Left lung (tissue), 10 donors: ENCODE results near the gene ATP9A. TPM values are rescaled to one million over a fixed set of nuclear protein-coding genes. Genes with fewer than 3 reads are reported as not detected.
A peak's percentile ranks its signal among the peaks of the same experiment; 100 is the strongest.

ENCODE experiments used
- ATAC-seq: fragments of 200-7000 bp; cut with Tn5 transposase; one replicate; pipeline ENCODE4 v1.9.1; 2020; ENCODE audit warnings: moderate library complexity
- DNase-seq, 4 donors: peaks; one replicate each; pipeline ENCODE4 v3.0.0-alpha.2; 2013 to 2020
- H3K27ac ChIP-seq, 2 donors: fragments of 200-600 bp; sonication (generic) in 1 of 2; one replicate each; pipeline versions ENCODE4 v1.5.0 to v1.8.0; 2020 to 2021
- H3K27me3 ChIP-seq, 2 donors: fragments of 200-600 bp; sonication (generic) in 1 of 2; one replicate each; pipeline versions ENCODE4 v1.5.0 to v1.8.0; 2020 to 2021
- H3K36me3 ChIP-seq, 2 donors: fragments of 200-600 bp; sonication (generic) in 1 of 2; one replicate each; pipeline versions ENCODE4 v1.5.0 to v1.8.0; 2020 to 2021
- H3K4me1 ChIP-seq, 2 donors: fragments of 200-600 bp; one replicate each; pipeline ENCODE4 v1.8.0; 2021
- H3K4me3 ChIP-seq, 2 donors: fragments of 200-600 bp; sonication (generic) in 1 of 2; one replicate each; pipeline versions ENCODE4 v1.5.0 to v1.8.0; 2020 to 2021; ENCODE audit warnings: mild to moderate bottlenecking in 1 of 2
- H3K9me3 ChIP-seq, 2 donors: fragments of 200-600 bp; sonication (generic) in 1 of 2; one replicate each; pipeline versions ENCODE4 v1.5.0 to v1.8.0; 2020 to 2021
- CTCF ChIP-seq, 2 donors: fragments of 200-600 bp; sonication (generic) in 1 of 2; IDR thresholded peaks; one replicate each; pipeline versions ENCODE4 v1.5.0 to v1.8.0; 2021; ENCODE audit warnings: antibody characterized with exemption in 2 of 2
- intact Hi-C, 2 donors: fragments of 100-400 bp; cut with DNase I; formaldehyde crosslinking; loops; one replicate each; pipeline versions ENCODE4 v1.11.2 to v1.14.2; 2022
- polyA plus RNA-seq, 6 donors: library from polyadenylated mRNA; unstranded; fragments of 120-200 nt; gene quantifications; one replicate each; pipeline ENCODE4 v1.2.1, GENCODE V29; 2013; ENCODE audit not compliant: insufficient read length in 6 of 6
- total RNA-seq, 2 donors: library from RNA; stranded (reverse); fragmentation: NEBNext Ultra II Directional; extraction: Animal tissue kit (Norgen Biotek cat#: 25700); gene quantifications; one replicate each; pipeline ENCODE4 v1.2.1, GENCODE V29; 2021
- donor health status: DM: no; HTN: yes; CAD: no.
- donor health status: DM: no; HTN: no; CAD: no.

ATP9A gene
- total and polyA plus RNA-seq, 8 donors = 15.3 to 59.7 (median 50.4) TPM

GRCh38 chr20:51629399-51630058 lies 138.7 kb downstream of the ATP9A start:
- Histone ChIP-seq H3K4me1 (peaks cover 9 to 25% of the 10 kb centered on the region in 2 donors), H3K27ac (no peak overlapping the region), H3K9me3 (no peaks in the 10 kb centered on the region), H3K4me3 (no peak overlapping the region), H3K27me3 (no peaks in the 10 kb centered on the region), H3K36me3 (no peaks in the 10 kb centered on the region)
- ATAC-seq (no peak), DNase-seq (no peak)
- TF ChIP-seq CTCF (IDR thresholded peaks at IDR 0.05) = no peak
- intact Hi-C loops = loop anchor here in 1 of 2 donors (10.0 kb wide), 2 partner anchors 255 to 455 kb away; no protein-coding TSS in a partner anchor

GRCh38 chr20:51628533-51629398 lies 139.4 kb downstream of the ATP9A start:
- ATAC-seq = no peak
- no peaks in the 10 kb centered on the region for H3K9me3 ChIP-seq
- H3K27me3 ChIP-seq = no peaks in the 10 kb centered on the region
- no peak for DNase-seq
- intact Hi-C loops = loop anchor here in 1 of 2 donors (10.0 kb wide), 1 partner anchor 254 kb away; no protein-coding TSS in a partner anchor
- no peak overlapping the region for H3K4me3 ChIP-seq
- TF ChIP-seq CTCF (IDR thresholded peaks at IDR 0.05) = no peak
- H3K27ac ChIP-seq = no peak overlapping the region
- H3K4me1 ChIP-seq = peaks cover 9 to 25% of the 10 kb centered on the region in 2 donors
- H3K36me3 ChIP-seq = no peaks in the 10 kb centered on the region

GRCh38 chr20:51627586-51627985 lies 140.6 kb downstream of the ATP9A start:
- peak in 1 of 4 donors; percentile 6 for DNase-seq
- H3K36me3 ChIP-seq = peaks cover 0 to under 1% of the 10 kb centered on the region in 2 donors
- no peak overlapping the region for H3K4me3 ChIP-seq

GRCh38 chr20:51625105-51625504 lies 143.1 kb downstream of the ATP9A start:
- intact Hi-C loops = loop anchor here in 1 of 2 donors (10.0 kb wide), 1 partner anchor 250 kb away; no protein-coding TSS in a partner anchor
- ATAC-seq = no peak
- Histone ChIP-seq H3K27ac (no peak overlapping the region), H3K9me3 (no peaks in the 10 kb centered on the region), H3K36me3 (peaks cover 0 to 7% of the 10 kb centered on the region in 2 donors), H3K4me1 (peaks cover 0 to 5% of the 10 kb centered on the region in 2 donors), H3K27me3 (no peaks in the 10 kb centered on the region), H3K4me3 (no peak overlapping the region)
- DNase-seq = peak in 1 of 4 donors; percentile 54
- no peak for TF ChIP-seq CTCF (IDR thresholded peaks at IDR 0.05)

More at GRCh38 chr20:51627586-51627985, 140.6 kb downstream of the ATP9A start:
- Histone ChIP-seq H3K27me3 (no peaks in the 10 kb centered on the region), H3K9me3 (no peaks in the 10 kb centered on the region), H3K27ac (no peak overlapping the region), H3K4me1 (peaks cover 9 to 25% of the 10 kb centered on the region in 2 donors)
- intact Hi-C loops = loop anchor here in 1 of 2 donors (10.0 kb wide), 1 partner anchor 253 kb away; no protein-coding TSS in a partner anchor
- no peak for TF ChIP-seq CTCF (IDR thresholded peaks at IDR 0.05)
- no peak for ATAC-seq
